CD4-positive, CD25-positive, alpha-beta regulatory T cell (primary cell): ENCODE measurements around the gene MATCAP1. TPM values are rescaled to one million over a fixed set of nuclear protein-coding genes. Genes with fewer than 3 reads are reported as not detected.

Source experiments
- ATAC-seq, 2 donors: fragments of 150-1000 bp; cut with Tn5 transposase; one replicate each; pipeline ENCODE4 v1.10.0; 2021; ENCODE audit warnings: low read depth in 2 of 2, moderate number of reproducible peaks in 2 of 2, moderate library complexity in 1 of 2
- DNase-seq, 3 donors: peaks; one replicate each; pipeline versions ENCODE4 v3.0.0 to v3.0.0-alpha.2; 2012 to 2022; ENCODE audit warnings: mixed read lengths in 1 of 3
- H3K27ac ChIP-seq: one replicate; pipeline ENCODE4 v1.7.0; 2013; ENCODE audit warnings: mild to moderate bottlenecking, low read length; ENCODE audit not compliant: insufficient read depth, poor library complexity, severe bottlenecking
- H3K27me3 ChIP-seq: one replicate; pipeline ENCODE4 v1.7.0; 2013; ENCODE audit warnings: low read length; ENCODE audit not compliant: control insufficient read depth, insufficient read depth
- H3K36me3 ChIP-seq: one replicate; pipeline ENCODE4 v1.7.0; 2013; ENCODE audit warnings: mild to moderate bottlenecking, low read length, moderate library complexity; ENCODE audit not compliant: control insufficient read depth, insufficient read depth
- H3K4me1 ChIP-seq: 2 replicates; pipeline ENCODE4 v1.7.0; 2013; ENCODE audit warnings: mild to moderate bottlenecking, low read length; ENCODE audit not compliant: insufficient read depth, control insufficient read depth, poor library complexity, severe bottlenecking
- H3K4me3 ChIP-seq: one replicate; pipeline ENCODE4 v1.7.0; 2013; ENCODE audit warnings: low read depth, mild to moderate bottlenecking, low read length, moderate library complexity
- H3K9me3 ChIP-seq, 2 experiments: 1 replicate in 1 of 2; 2 replicates in 1 of 2; pipeline ENCODE4 v1.7.0; 2013; ENCODE audit warnings: low read length in 2 of 2, mild to moderate bottlenecking in 1 of 2, moderate library complexity in 1 of 2; ENCODE audit not compliant: control insufficient read depth in 2 of 2
- H3K27ac Mint-ChIP-seq, 3 donors: one replicate each; pipeline ENCODE4 v1.8.0; 2020 to 2022; ENCODE audit warnings: mild to moderate bottlenecking in 3 of 3, mixed read lengths in 3 of 3, moderate library complexity in 2 of 3
- H3K27me3 Mint-ChIP-seq: one replicate; pipeline ENCODE4 v1.8.0; 2022; ENCODE audit warnings: mild to moderate bottlenecking, mixed read lengths
- H3K36me3 Mint-ChIP-seq: one replicate; pipeline ENCODE4 v1.8.0; 2020; ENCODE audit warnings: mixed read lengths
- H3K4me1 Mint-ChIP-seq, 4 donors: one replicate each; pipeline ENCODE4 v1.8.0; 2020 to 2022; ENCODE audit warnings: mixed read lengths in 4 of 4, mild to moderate bottlenecking in 1 of 4
- H3K4me3 Mint-ChIP-seq, 4 donors: one replicate each; pipeline ENCODE4 v1.8.0; 2020 to 2022; ENCODE audit warnings: mild to moderate bottlenecking in 4 of 4, mixed read lengths in 4 of 4, moderate library complexity in 3 of 4
- H3K9me3 Mint-ChIP-seq, 7 donors: one replicate each; pipeline ENCODE4 v1.8.0; 2020 to 2022; ENCODE audit warnings: mixed read lengths in 7 of 7, mild to moderate bottlenecking in 3 of 7, moderate library complexity in 2 of 7
- polyA plus RNA-seq, 4 donors: library from polyadenylated mRNA; unstranded; fragments of 300-500 nt; fragmentation: Illumina TruSeq; gene quantifications; one replicate each; pipeline ENCODE4 v1.2.3, GENCODE V29; 2021
- total RNA-seq: library from RNA; stranded (reverse); gene quantifications from one replicate; pipeline ENCODE4 v1.2.3, GENCODE V29; 2022

The MATCAP1 gene
- total and polyA plus RNA-seq, 5 donors from 2014 or later, result 0.80 to 19.6 TPM; not detected in 3

- Histone ChIP-seq H3K36me3 (peaks cover 11% of the 10 kb centered on the region), H3K9me3 (no peaks in the 10 kb centered on the region), H3K4me3 (no peak overlapping the region), H3K4me1 (peaks cover 36% of the 10 kb centered on the region), H3K27ac (no peak overlapping the region), H3K27me3 (no peaks in the 10 kb centered on the region)
- ATAC-seq (no peak), DNase-seq (no peak)
- Mint-ChIP-seq H3K27me3 (peaks cover 16% of the 10 kb centered on the region), H3K36me3 (peaks cover 16% of the 10 kb centered on the region), H3K27ac (peak overlapping the region in 1 of 3 donors; percentile 56), H3K4me1 (peaks cover 0 to 36% (median 18%) of the 10 kb centered on the region in 4 donors), H3K9me3 (no peaks in the 10 kb centered on the region), H3K4me3 (peak overlapping the region; percentile 27 to 75 (median 59))
These were observed 32.2 kb downstream of the MATCAP1 start for GRCh38 chr16:67151431-67152097.

- peak within 1 kb of the TSS in 1 of 3 donors; percentile 56 for H3K27ac Mint-ChIP-seq
- H3K36me3 Mint-ChIP-seq, result peaks cover 22% of the 10 kb centered on the region
- Histone ChIP-seq H3K27ac (no peak within 1 kb of the TSS), H3K4me3 (peak within 1 kb of the TSS; percentile 41), H3K4me1 (peaks cover 31% of the 10 kb centered on the region), H3K27me3 (no peaks in the 10 kb centered on the region), H3K9me3 (no peaks in the 10 kb centered on the region), H3K36me3 (peaks cover 16% of the 10 kb centered on the region)
- DNase-seq (peak in 1 of 3 donors; percentile 68), ATAC-seq (no peak)
- peak within 1 kb of the TSS; percentile 27 to 75 (median 59) for H3K4me3 Mint-ChIP-seq
- H3K4me1 Mint-ChIP-seq, result peaks cover 0 to 30% (median 13%) of the 10 kb centered on the region in 4 donors
- H3K9me3 Mint-ChIP-seq, result no peaks in the 10 kb centered on the region
- peaks cover 16% of the 10 kb centered on the region for H3K27me3 Mint-ChIP-seq
These were observed 32.8 kb downstream of the MATCAP1 start, which contains the start of gene B3GNT9 for GRCh38 chr16:67150833-67151396. TSS of gene B3GNT9 (minus strand) at chr16:67150998. CDS start at chr16:67150485, 513 bp downstream.

- ATAC-seq, result peak; percentile 52 to 57
- peak in 1 of 3 donors; percentile 68 for DNase-seq
- H3K27me3 Mint-ChIP-seq, result peaks cover 16% of the 10 kb centered on the region
- peaks cover 29% of the 10 kb centered on the region for H3K36me3 Mint-ChIP-seq
- Histone ChIP-seq H3K4me3 (no peak overlapping the region), H3K27me3 (no peaks in the 10 kb centered on the region), H3K4me1 (peaks cover 24% of the 10 kb centered on the region), H3K36me3 (peaks cover 16% of the 10 kb centered on the region), H3K27ac (no peak overlapping the region), H3K9me3 (no peaks in the 10 kb centered on the region)
- peaks cover 0 to 26% (median 12%) of the 10 kb centered on the region in 4 donors for H3K4me1 Mint-ChIP-seq
- H3K4me3 Mint-ChIP-seq, result peak overlapping the region in 1 of 4 donors; percentile 52
- H3K27ac Mint-ChIP-seq, result no peak overlapping the region
- no peaks in the 10 kb centered on the region for H3K9me3 Mint-ChIP-seq
These were observed 33.5 kb downstream of the MATCAP1 start for GRCh38 chr16:67150047-67150832.

- DNase-seq (no peak), ATAC-seq (no peak)
- Mint-ChIP-seq H3K27ac (no peak overlapping the region), H3K36me3 (peaks cover 37% of the 10 kb centered on the region), H3K9me3 (no peaks in the 10 kb centered on the region), H3K27me3 (peaks cover 16% of the 10 kb centered on the region), H3K4me1 (peaks cover 0 to 25% (median 12%) of the 10 kb centered on the region in 4 donors), H3K4me3 (peak overlapping the region in 3 of 4 donors; percentile 35 to 52 (median 43))
- no peak overlapping the region for H3K4me3 ChIP-seq
- peaks cover 22% of the 10 kb centered on the region for H3K36me3 ChIP-seq
- H3K9me3 ChIP-seq, result no peaks in the 10 kb centered on the region
- H3K4me1 ChIP-seq, result peaks cover 16% of the 10 kb centered on the region
- no peak overlapping the region for H3K27ac ChIP-seq
- H3K27me3 ChIP-seq, result no peaks in the 10 kb centered on the region
These were observed 34.3 kb downstream of the MATCAP1 start for GRCh38 chr16:67149276-67150046.

- H3K9me3 ChIP-seq, result no peaks in the 10 kb centered on the region
- peaks cover 29% of the 10 kb centered on the region for H3K36me3 ChIP-seq
- ATAC-seq (no peak), DNase-seq (no peak)
- Mint-ChIP-seq H3K4me1 (peaks cover 0 to 21% (median 11%) of the 10 kb centered on the region in 4 donors), H3K27me3 (peaks cover 16% of the 10 kb centered on the region), H3K36me3 (peaks cover 42% of the 10 kb centered on the region), H3K9me3 (no peaks in the 10 kb centered on the region), H3K4me3 (peak overlapping the region; percentile 28 to 52 (median 39)), H3K27ac (no peak overlapping the region)
- no peaks in the 10 kb centered on the region for H3K27me3 ChIP-seq
- no peak overlapping the region for H3K4me3 ChIP-seq
- peaks cover 16% of the 10 kb centered on the region for H3K4me1 ChIP-seq
- no peak overlapping the region for H3K27ac ChIP-seq
These were observed 35.0 kb downstream of the MATCAP1 start for GRCh38 chr16:67148656-67149275.

GRCh38 chr16:67148221-67148620, 35.5 kb downstream of the MATCAP1 start:
- H3K4me1 ChIP-seq, result peaks cover 16% of the 10 kb centered on the region
- Mint-ChIP-seq H3K9me3 (no peaks in the 10 kb centered on the region), H3K4me1 (peaks cover 0 to 19% (median 9%) of the 10 kb centered on the region in 4 donors), H3K4me3 (peak overlapping the region in 3 of 4 donors; percentile 28 to 72 (median 52)), H3K36me3 (peaks cover 45% of the 10 kb centered on the region), H3K27ac (no peak overlapping the region), H3K27me3 (peaks cover 16% of the 10 kb centered on the region)
- no peaks in the 10 kb centered on the region for H3K27me3 ChIP-seq
- no peaks in the 10 kb centered on the region for H3K9me3 ChIP-seq
- H3K4me3 ChIP-seq, result no peak overlapping the region
- H3K36me3 ChIP-seq, result peaks cover 34% of the 10 kb centered on the region
- ATAC-seq (no peak), DNase-seq (no peak)
- no peak overlapping the region for H3K27ac ChIP-seq
